Mucosa of rectum (tissue), 2 donors: ENCODE results near the gene CORO7.
A peak's percentile ranks its signal among the peaks of the same experiment; 100 is the strongest.

Experiments
- H3K27ac ChIP-seq, 2 donors: one replicate each; pipeline ENCODE4 v1.7.0; 2013; ENCODE audit warnings: inconsistent platforms in 2 of 2, low read depth in 2 of 2, low read length in 2 of 2
- H3K27me3 ChIP-seq, 2 donors: one replicate each; pipeline ENCODE4 v1.7.0; 2013; ENCODE audit warnings: low read length in 2 of 2; ENCODE audit not compliant: control insufficient read depth in 2 of 2, insufficient read depth in 2 of 2
- H3K36me3 ChIP-seq, 2 donors: one replicate each; pipeline ENCODE4 v1.7.0; 2013; ENCODE audit warnings: low read length in 2 of 2; ENCODE audit not compliant: control insufficient read depth in 2 of 2, insufficient read depth in 2 of 2
- H3K4me1 ChIP-seq, 2 donors: one replicate each; pipeline ENCODE4 v1.7.0; 2013; ENCODE audit warnings: low read length in 2 of 2, mild to moderate bottlenecking in 1 of 2; ENCODE audit not compliant: control insufficient read depth in 2 of 2, insufficient read depth in 2 of 2
- H3K4me3 ChIP-seq, 2 donors: one replicate each; pipeline ENCODE4 v1.7.0; 2013; ENCODE audit warnings: low read length in 2 of 2
- H3K9ac ChIP-seq, 2 donors: one replicate each; pipeline ENCODE4 v1.7.0; 2013; ENCODE audit warnings: low read length in 2 of 2, low read depth in 1 of 2, mild to moderate bottlenecking in 1 of 2
- H3K9me3 ChIP-seq, 2 donors: one replicate each; pipeline ENCODE4 v1.7.0; 2013; ENCODE audit warnings: low read length in 2 of 2; ENCODE audit not compliant: control insufficient read depth in 2 of 2
- donor health status: healthy.
- donor health status: Normal muscosa, but diverticular disease.

CORO7 gene

DNA sequence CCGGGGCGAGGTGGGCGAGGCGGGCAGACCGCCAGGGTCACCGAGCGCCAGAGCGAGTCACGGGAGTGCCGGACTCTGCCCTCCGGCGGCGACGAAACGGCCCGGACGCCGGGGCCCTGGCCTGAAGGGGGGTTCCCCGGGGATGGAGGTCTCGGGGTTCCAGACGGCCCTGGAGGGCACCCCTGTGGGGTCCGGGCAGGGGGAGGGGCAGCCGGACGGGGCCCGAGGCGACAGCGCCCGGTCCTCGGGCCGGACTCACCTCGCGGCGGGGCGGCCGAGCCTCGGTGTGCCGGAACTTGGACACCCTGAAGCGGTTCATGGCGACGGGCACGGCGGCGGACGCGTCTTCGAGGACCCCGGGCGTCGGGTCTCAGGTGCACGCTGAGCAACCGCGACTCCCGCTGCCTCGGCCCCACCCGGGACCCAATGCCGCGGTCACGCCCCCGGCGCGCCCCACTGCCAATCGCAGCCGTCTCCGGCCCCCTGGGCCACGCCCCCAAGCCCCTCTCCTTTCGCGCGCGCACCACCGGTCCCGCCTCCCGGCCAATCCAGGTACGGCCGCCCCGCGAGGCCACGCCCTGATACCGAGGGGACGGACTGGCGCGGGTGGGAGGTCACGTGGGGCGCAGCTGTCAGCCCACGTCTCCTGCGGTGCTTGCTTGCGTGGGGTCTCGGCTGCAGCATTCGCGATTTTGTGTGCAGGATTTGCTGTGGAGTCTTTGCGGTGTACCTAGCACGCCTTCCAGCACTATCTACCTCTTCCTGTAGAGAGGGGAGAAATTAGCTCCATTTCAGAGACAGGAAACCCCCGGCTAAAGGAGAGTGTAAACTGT is at the start of gene CORO7:
TSS of gene CORO7 (minus strand) at position 397 of the 833 bp plus-strand sequence. CDS start at position 319, 78 bp downstream.
- H3K9ac ChIP-seq, result peak within 1 kb of the TSS; percentile 77 to 87
- peaks cover 7 to 14% of the 10 kb centered on the region in 2 donors for H3K36me3 ChIP-seq
- no peaks in the 10 kb centered on the region for H3K27me3 ChIP-seq
- peaks cover 31 to 39% of the 10 kb centered on the region in 2 donors for H3K4me1 ChIP-seq
- H3K27ac ChIP-seq, result peak within 1 kb of the TSS; percentile 82 to 90
- H3K4me3 ChIP-seq, result peak within 1 kb of the TSS; percentile 84 to 87
- H3K9me3 ChIP-seq, result no peaks in the 10 kb centered on the region

DNA sequence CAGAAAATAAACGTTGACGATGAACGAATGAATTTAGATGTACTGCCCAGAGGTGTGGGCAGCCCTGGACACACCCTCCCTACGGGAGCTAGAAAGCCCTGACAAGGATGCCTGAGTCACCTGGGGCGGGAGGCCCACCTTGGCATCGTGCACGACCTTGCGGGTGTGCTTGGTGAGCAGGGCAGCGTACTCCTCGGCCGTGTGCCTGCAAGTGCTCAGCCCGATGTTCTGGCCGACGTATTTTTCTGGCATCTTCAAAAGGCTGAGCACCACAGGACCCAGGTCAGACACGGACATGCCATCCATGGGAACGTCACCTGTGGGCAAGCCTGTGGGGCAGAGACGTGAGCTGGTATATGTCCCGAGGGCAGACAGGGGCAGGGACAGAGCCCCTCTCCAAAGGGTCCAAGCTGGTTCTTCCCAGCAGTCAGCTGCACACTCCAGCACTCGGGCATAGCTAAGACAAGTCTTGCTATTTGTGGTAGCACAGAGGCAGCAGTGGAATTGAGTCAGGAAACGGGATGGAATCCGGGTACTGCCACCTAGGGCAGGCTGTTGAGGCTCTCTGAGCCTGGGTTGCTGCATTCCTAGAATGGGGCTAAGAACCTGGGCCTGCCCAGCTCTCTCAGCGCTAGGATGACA is 47.2 kb upstream of the CORO7 start:
- no peak overlapping the region for H3K27ac ChIP-seq
- peaks cover 32 to 40% of the 10 kb centered on the region in 2 donors for H3K36me3 ChIP-seq
- no peaks in the 10 kb centered on the region for H3K9me3 ChIP-seq
- no peak overlapping the region for H3K4me3 ChIP-seq
- H3K9ac ChIP-seq, result no peak overlapping the region
- H3K4me1 ChIP-seq, result no peaks in the 10 kb centered on the region
- no peaks in the 10 kb centered on the region for H3K27me3 ChIP-seq

DNA sequence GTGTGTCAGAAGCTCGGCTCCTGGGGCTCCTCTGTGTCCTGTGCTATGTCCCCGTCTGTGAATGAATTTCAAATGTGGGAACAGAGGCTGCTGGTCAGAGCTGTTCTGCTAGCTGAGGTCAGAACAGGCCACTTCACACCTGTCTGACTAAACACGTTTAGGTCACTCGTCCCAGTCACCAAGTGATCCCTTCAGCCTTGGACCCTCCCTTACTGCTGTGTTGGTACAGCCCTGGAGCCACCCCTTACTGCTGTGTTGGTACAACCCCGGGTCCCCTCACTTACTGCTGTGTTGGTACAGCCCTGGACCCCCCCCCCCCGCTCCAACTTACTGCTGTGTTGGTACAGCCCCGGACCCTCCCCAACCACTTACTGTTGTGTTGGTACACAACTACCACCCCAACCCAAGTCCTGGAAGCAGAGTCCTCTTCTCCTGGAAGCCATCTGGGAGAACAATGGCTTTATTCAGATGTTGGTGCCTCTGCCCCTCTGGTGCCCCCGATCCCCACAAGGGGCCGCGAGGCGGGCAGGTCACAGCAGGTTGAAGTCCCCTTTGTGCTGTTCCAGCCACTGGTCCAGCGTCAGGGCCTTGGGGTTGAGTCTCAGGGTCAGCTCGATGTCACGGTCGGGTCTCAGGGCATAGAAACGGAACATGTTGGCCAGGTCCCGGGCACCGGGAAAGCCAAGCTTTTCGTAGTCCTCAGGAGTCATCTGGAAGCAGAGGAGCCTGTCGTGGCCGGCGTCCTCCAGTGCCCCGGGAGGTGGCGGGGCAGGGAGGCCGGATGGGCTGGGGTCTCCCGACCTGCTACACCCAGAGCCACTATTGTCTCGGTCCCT is 45.1 kb upstream of the CORO7 start:
- Histone ChIP-seq H3K9me3 (no peaks in the 10 kb centered on the region), H3K4me3 (no peak overlapping the region), H3K27me3 (no peaks in the 10 kb centered on the region), H3K9ac (no peak overlapping the region), H3K36me3 (peaks cover 32 to 42% of the 10 kb centered on the region in 2 donors), H3K4me1 (no peaks in the 10 kb centered on the region), H3K27ac (no peak overlapping the region)

DNA sequence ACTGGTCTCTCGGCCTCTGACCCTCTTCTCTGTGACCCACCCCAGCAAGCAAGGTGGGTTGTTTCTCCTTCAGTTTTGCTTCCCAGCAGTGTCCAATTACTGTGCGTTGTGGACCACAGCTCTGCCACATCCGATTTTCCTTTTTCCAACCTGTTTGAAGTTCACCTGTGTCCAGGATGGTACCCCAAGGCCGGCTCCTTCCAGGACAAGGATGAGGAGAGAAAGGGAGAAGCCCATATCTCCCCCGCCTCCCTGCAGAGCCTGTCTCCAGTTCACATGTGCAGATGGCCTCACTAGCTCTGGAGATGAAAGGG is 44.5 kb upstream of the CORO7 start:
- no peaks in the 10 kb centered on the region for H3K9me3 ChIP-seq
- H3K4me1 ChIP-seq, result no peaks in the 10 kb centered on the region
- H3K9ac ChIP-seq, result no peak overlapping the region
- H3K27ac ChIP-seq, result no peak overlapping the region
- peaks cover 38 to 43% of the 10 kb centered on the region in 2 donors for H3K36me3 ChIP-seq
- no peaks in the 10 kb centered on the region for H3K27me3 ChIP-seq
- H3K4me3 ChIP-seq, result no peak overlapping the region

DNA sequence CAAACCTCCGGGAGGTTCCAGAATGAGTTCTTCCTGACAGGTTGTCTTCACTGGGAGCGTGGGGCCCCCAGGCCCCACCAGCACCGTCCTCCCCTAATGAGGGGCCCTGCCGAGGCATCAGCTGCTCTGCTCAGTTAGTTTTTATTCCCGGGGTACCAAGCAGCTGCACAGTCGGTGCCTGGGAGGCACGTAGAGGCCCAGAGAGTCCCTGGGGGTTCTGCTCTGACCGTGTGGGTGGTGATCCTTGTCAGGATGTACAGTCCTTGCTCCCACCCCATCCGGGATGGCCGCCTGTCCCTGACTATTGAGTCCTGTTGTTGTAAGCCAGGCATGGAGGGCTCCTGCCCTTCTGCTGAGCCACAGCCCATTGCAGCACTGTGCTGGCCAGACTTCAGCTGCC is 39.6 kb upstream of the CORO7 start:
- H3K9ac ChIP-seq, result no peak overlapping the region
- no peaks in the 10 kb centered on the region for H3K4me1 ChIP-seq
- no peaks in the 10 kb centered on the region for H3K9me3 ChIP-seq
- H3K4me3 ChIP-seq, result no peak overlapping the region
- peaks cover 45 to 60% of the 10 kb centered on the region in 2 donors for H3K36me3 ChIP-seq
- H3K27me3 ChIP-seq, result no peaks in the 10 kb centered on the region
- H3K27ac ChIP-seq, result no peak overlapping the region

DNA sequence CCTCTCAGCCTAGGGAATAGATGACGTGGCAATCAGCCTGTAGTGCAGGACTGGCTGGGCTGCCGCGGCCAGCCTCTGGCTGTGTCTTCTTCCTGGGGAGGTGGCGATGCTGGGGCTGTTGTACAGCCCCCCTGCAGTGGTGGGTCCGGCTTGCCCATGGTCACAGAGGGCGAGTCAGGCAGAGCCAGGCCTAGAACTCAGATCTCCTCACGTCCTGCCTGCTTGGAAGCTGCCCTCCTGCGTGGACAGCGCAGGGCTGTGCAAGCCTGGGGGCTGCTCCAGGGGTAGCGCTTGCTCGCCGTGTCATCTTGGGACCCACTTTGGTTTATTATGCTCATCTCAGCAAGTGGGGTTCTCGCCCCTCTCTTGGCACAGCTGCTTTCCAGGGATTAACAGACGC is 38.7 kb upstream of the CORO7 start:
- no peaks in the 10 kb centered on the region for H3K4me1 ChIP-seq
- no peak overlapping the region for H3K4me3 ChIP-seq
- no peaks in the 10 kb centered on the region for H3K9me3 ChIP-seq
- no peak overlapping the region for H3K9ac ChIP-seq
- H3K27me3 ChIP-seq, result no peaks in the 10 kb centered on the region
- H3K36me3 ChIP-seq, result peaks cover 51 to 67% of the 10 kb centered on the region in 2 donors
- no peak overlapping the region for H3K27ac ChIP-seq

DNA sequence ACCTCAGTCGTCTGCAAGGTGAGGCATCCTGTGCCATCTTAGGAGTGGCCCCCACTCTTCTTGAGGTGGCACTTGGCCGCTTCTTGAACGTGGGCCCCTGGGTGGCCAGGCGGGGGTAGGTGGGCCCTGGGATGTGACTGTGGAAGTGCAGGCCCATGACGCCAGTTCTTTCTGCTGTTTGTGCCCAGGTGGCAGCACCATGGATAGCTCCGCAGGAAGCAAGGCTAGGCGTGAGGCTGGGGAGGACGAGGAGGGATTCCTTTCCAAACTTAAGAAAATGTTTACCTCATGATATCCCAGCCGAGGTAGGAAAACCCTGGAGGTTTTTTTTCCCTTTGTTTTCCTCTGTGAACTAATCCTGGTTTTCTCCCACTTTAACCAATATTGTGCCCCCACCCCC is 38.2 kb upstream of the CORO7 start:
- peaks cover 53 to 70% of the 10 kb centered on the region in 2 donors for H3K36me3 ChIP-seq
- no peaks in the 10 kb centered on the region for H3K27me3 ChIP-seq
- H3K9ac ChIP-seq, result no peak overlapping the region
- H3K27ac ChIP-seq, result no peak overlapping the region
- no peaks in the 10 kb centered on the region for H3K9me3 ChIP-seq
- H3K4me1 ChIP-seq, result no peaks in the 10 kb centered on the region
- H3K4me3 ChIP-seq, result no peak overlapping the region

DNA sequence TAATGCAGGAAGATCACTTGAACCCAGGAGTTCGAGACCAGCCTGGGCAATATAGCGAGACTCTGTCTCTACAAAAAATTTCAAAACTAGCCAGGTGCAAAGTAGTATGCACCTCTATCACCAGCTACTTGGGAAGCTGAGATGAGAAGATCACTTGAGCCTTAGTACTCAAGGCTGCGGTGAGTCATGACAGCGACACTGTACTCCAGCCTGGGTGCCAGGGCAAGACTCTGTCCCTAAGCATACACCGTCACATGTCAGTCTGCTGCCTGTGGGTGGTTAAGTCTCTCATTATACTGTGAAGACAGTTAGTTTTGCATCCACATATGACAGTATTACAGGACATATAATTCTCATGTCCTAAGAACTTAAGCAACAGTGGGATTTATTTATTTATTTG is 36.3 kb upstream of the CORO7 start:
- H3K9me3 ChIP-seq, result no peaks in the 10 kb centered on the region
- H3K27ac ChIP-seq, result no peak overlapping the region
- H3K9ac ChIP-seq, result no peak overlapping the region
- no peaks in the 10 kb centered on the region for H3K4me1 ChIP-seq
- peaks cover 62 to 74% of the 10 kb centered on the region in 2 donors for H3K36me3 ChIP-seq
- H3K4me3 ChIP-seq, result no peak overlapping the region
- H3K27me3 ChIP-seq, result no peaks in the 10 kb centered on the region

DNA sequence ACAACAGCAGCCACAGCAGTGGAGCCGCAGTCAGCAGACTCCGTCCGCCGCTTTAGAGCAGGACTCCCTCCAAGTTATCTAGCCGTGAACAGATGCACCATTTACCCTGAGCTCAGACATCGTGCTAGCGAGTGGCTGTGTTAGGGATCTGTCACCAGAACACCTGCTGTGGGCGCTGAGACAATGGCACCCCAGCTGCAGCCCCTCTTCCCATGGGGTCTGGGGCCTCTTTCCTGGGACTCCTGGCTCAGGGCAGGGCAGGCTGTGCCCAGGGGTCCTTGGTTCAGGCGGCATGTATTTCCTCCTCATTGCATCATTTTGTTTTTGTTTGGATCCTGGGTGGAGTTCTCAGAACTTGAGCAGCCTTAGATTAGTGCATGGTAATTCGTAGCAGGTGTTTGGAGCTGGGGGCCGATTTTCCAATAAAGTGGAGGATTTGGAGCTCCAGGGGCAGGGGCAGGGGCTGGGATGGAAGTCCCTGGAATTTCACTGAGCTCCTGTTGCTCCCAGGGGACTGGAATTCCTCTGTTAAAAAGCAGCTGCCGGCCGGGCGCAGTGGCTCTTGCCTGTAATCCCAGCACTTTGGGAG is 34.6 kb upstream of the CORO7 start:
- Histone ChIP-seq H3K9me3 (no peaks in the 10 kb centered on the region), H3K36me3 (peaks cover 64 to 73% of the 10 kb centered on the region in 2 donors), H3K9ac (no peak overlapping the region), H3K27ac (no peak overlapping the region), H3K27me3 (no peaks in the 10 kb centered on the region), H3K4me3 (no peak overlapping the region), H3K4me1 (no peaks in the 10 kb centered on the region)
